ENCODE results near the gene PANK1. TPM values are rescaled to one million over a fixed set of nuclear protein-coding genes. Genes with fewer than 3 reads are reported as not detected.

The PANK1 gene
- total RNA-seq, 4 donors from 2014 or later = 1.3 to 5.9 (median 4.2) TPM

DNA sequence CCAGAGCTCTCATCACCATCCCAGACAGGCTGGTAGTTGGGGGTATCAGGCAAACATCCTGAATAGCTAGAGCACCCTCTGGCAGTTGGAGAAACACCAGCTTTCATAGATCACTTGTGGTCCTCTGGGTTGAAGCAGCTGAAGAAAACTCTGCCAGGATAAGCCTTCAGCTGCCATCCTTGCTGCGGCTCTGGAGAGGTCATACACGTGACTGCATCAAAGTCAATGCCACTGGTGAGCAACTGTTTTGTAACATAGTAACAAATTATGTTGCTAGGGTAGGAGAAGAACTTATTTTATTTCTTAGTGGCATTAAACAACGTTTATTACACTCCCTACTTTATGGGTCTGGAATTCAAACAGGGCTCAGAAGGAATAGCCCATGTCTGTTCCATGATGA, 19.2 kb upstream of the PANK1 start:
- no peak for TF ChIP-seq CTCF (IDR thresholded peaks at IDR 0.05; ENCODE audit: low read depth)

- TF ChIP-seq CTCF (IDR thresholded peaks at IDR 0.05; ENCODE audit: low read depth) = no peak
Measured at GRCh38 chr10:89663144-89663543, 18.1 kb upstream of the PANK1 start.

DNA sequence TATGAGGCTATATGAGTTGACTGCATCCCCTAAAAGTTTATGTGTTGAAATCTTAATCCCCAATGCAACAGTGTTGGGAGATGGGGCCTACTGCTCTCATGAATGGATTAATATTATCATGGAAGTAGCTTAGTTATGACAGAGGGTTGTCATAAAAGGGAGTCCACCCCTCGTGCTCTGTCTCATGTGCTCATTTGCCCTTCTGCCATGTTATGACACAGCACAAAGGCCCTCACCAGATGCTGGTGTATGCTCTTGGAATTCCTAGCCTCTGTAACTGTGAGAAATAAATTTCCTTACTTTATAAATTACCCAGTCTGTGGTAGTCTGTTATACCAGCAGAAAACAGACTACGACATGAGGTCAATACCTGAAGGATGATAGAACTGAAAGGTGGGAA, 17.6 kb upstream of the PANK1 start:
- no peak for TF ChIP-seq CTCF (IDR thresholded peaks at IDR 0.05; ENCODE audit: low read depth)

DNA sequence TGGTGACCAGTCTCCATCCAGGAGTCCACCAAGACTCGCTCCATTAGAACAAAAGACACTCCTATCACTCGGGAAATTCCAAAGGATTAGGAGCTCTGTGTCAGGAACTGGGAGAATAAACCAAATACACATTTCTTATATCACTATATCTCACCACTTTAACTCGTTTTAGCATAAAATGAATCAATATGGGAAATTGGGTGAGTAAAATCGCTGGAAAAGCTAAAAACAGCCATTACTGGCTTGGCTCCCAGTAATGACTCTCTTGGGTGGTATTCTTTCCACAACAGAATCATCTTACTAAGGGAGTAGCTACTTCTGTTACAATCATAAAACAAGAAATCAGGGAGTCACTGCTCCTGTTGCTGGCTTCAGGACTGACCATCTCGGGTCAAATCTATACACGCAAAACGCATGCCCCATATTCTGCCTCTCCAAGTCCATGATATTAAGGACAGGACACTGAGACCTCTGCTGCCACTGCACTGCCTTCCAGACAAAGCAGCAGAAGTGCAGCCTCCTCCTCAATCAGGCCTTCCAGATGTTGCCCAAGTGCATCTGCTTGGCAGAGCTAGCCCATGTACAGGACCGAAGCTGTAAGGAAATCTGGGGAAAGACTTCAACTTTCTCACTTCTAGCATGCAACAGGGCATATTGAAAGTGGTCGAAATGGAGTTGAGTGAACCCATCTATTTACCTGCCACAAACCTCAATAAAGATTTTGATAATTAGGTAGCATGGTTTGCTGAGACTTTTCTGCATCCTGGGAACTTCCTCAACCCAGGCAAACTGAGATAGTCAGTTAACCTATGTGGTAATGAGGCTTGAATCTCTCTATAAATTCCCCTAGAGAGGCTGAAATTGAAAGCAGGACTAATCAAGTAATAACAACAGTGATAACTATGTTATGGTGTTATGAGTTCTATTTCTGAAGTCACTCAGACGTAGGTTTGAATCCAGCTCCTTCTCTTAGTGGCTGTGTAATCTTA, 14.4 kb upstream of the PANK1 start:
- no peak for TF ChIP-seq CTCF (IDR thresholded peaks at IDR 0.05; ENCODE audit: low read depth)

- no peak for TF ChIP-seq CTCF (IDR thresholded peaks at IDR 0.05; ENCODE audit: low read depth)
Measured at GRCh38 chr10:89657302-89657701, 12.3 kb upstream of the PANK1 start.

DNA sequence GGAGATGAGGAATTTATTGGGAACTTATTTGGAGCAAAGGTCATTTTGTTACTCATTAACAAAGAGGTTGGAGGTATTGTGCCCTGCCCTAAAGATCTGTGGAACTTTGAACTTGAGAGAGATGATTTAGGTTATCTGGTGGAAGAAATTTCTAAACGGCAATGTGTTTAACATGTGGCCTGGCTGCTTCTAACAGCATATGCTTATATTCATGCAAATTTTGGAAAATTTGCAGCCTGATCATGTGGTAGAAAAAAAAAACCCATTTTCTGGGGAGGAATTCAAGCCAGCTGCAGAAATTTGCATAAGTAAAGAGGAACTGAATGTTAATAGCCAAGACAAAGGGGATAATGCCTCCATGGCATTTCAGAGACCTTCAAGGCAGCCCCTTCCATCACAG, 10.7 kb upstream of the PANK1 start:
- no peak for TF ChIP-seq CTCF (IDR thresholded peaks at IDR 0.05; ENCODE audit: low read depth)

DNA sequence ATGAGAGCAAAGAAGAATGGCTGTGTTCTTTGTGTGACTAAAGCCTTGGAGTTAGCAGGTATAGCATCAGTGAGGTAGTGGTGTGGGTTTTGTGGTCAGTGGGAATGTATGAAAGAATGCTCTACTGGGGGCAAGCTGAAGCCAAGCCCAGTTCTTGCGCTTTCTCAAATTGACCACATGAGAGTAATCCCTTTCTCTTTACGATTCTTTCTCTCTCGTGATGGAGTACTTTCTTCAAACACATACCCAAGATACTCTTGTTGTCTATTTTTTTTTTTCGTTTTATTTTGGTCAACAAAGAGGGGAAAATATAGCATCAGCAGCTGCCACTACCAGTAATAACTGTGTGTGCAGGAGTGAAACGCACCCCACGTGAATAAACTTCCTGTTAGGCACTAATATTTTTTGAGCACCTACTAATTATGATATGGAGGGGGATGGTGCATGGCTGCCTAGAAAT, 8.4 kb upstream of the PANK1 start:
- no peak for TF ChIP-seq CTCF (IDR thresholded peaks at IDR 0.05; ENCODE audit: low read depth)

Data from subcutaneous adipose tissue (tissue), 4 donors.